ENCODE results near the gene RXFP1.

The RXFP1 gene

GRCh38 chr4:158500054-158500453 lies 21.6 kb upstream of the RXFP1 start:
- in situ Hi-C loops (cut with MboI; ENCODE audit: low pct_unique_long_range_greater_than_20kb, low sequenced_read_pairs, unreplicated experiment), result no loop called here
- TF ChIP-seq CTCF (IDR thresholded peaks at IDR 0.05; ENCODE audit: extremely low read depth, insufficient read depth, missing control alignments), result no peak
- DNase-seq (ENCODE audit: low spot score), result no peak

- TF ChIP-seq CTCF (IDR thresholded peaks at IDR 0.05; ENCODE audit: extremely low read depth, insufficient read depth, missing control alignments), result no peak
- in situ Hi-C loops (cut with MboI; ENCODE audit: low pct_unique_long_range_greater_than_20kb, low sequenced_read_pairs, unreplicated experiment), result no loop called here
- DNase-seq (ENCODE audit: low spot score), result no peak
Measured at GRCh38 chr4:158513256-158513655, 8.4 kb upstream of the RXFP1 start.

GRCh38 chr4:158519226-158519625 lies 2.5 kb upstream of the RXFP1 start:
- in situ Hi-C loops (cut with MboI; ENCODE audit: low pct_unique_long_range_greater_than_20kb, low sequenced_read_pairs, unreplicated experiment), result no loop called here
- no peak for DNase-seq (ENCODE audit: low spot score)
- no peak for TF ChIP-seq CTCF (IDR thresholded peaks at IDR 0.05; ENCODE audit: extremely low read depth, insufficient read depth, missing control alignments)

- in situ Hi-C loops (cut with MboI; ENCODE audit: low pct_unique_long_range_greater_than_20kb, low sequenced_read_pairs, unreplicated experiment), result no loop called here
- TF ChIP-seq CTCF (IDR thresholded peaks at IDR 0.05; ENCODE audit: extremely low read depth, insufficient read depth, missing control alignments), result no peak
- no peak for DNase-seq (ENCODE audit: low spot score)
Measured at GRCh38 chr4:158523990-158524535, 2.4 kb downstream of the RXFP1 start.

- DNase-seq (ENCODE audit: low spot score), result no peak
- TF ChIP-seq CTCF (IDR thresholded peaks at IDR 0.05; ENCODE audit: extremely low read depth, insufficient read depth, missing control alignments), result no peak
- in situ Hi-C loops (cut with MboI; ENCODE audit: low pct_unique_long_range_greater_than_20kb, low sequenced_read_pairs, unreplicated experiment), result no loop called here
Measured at GRCh38 chr4:158527516-158527915, 5.8 kb downstream of the RXFP1 start.

GRCh38 chr4:158529505-158529904 lies 7.8 kb downstream of the RXFP1 start:
- in situ Hi-C loops (cut with MboI; ENCODE audit: low pct_unique_long_range_greater_than_20kb, low sequenced_read_pairs, unreplicated experiment), result no loop called here
- no peak for DNase-seq (ENCODE audit: low spot score)
- no peak for TF ChIP-seq CTCF (IDR thresholded peaks at IDR 0.05; ENCODE audit: extremely low read depth, insufficient read depth, missing control alignments)

- DNase-seq (ENCODE audit: low spot score), result no peak
- in situ Hi-C loops (cut with MboI; ENCODE audit: low pct_unique_long_range_greater_than_20kb, low sequenced_read_pairs, unreplicated experiment), result no loop called here
Measured at GRCh38 chr4:158530381-158530780, 8.7 kb downstream of the RXFP1 start.

More at GRCh38 chr4:158530381-158530780, 8.7 kb downstream of the RXFP1 start:
- no peak for TF ChIP-seq CTCF (IDR thresholded peaks at IDR 0.05; ENCODE audit: extremely low read depth, insufficient read depth, missing control alignments)

All from GM13977 (cell line).